Epithelial cell of esophagus (primary cell): ENCODE measurements around the gene CDH4.
A peak's percentile ranks its signal among the peaks of the same experiment; 100 is the strongest.

Source experiments
- DNase-seq: peaks from one replicate; pipeline ENCODE4 v3.0.0; 2010; ENCODE audit warnings: low read depth
- H3K4me3 ChIP-seq: 2 replicates; pipeline ENCODE4 v1.5.1; 2011; ENCODE audit warnings: mild to moderate bottlenecking, low read length, control low read depth
- TF ChIP-seq, protein P1 (sequence below): IDR thresholded peaks from 2 replicates; pipeline ENCODE4 v1.5.1; 2011; ENCODE audit warnings: low read depth, mild to moderate bottlenecking, low read length, control low read depth, inconsistent platforms; ENCODE audit not compliant: insufficient read depth; ENCODE audit errors: missing control alignments

Gene CDH4

DNA sequence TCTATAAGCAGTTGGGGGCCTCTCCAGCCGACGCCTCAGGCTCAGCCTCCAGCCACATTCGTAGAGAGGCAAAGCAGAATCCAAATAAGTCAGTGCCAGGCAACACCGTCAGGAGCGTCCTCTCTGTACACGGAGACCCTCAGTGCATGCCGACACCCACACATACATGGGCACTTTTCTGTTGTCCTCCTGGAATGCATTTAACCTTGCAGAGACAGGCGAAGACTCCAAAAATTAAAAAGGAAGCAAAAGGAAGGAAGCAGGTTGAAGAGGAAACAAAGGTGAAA lies 487.7 kb downstream of the CDH4 start:
- no peak for DNase-seq
- TF ChIP-seq, protein P1, sequence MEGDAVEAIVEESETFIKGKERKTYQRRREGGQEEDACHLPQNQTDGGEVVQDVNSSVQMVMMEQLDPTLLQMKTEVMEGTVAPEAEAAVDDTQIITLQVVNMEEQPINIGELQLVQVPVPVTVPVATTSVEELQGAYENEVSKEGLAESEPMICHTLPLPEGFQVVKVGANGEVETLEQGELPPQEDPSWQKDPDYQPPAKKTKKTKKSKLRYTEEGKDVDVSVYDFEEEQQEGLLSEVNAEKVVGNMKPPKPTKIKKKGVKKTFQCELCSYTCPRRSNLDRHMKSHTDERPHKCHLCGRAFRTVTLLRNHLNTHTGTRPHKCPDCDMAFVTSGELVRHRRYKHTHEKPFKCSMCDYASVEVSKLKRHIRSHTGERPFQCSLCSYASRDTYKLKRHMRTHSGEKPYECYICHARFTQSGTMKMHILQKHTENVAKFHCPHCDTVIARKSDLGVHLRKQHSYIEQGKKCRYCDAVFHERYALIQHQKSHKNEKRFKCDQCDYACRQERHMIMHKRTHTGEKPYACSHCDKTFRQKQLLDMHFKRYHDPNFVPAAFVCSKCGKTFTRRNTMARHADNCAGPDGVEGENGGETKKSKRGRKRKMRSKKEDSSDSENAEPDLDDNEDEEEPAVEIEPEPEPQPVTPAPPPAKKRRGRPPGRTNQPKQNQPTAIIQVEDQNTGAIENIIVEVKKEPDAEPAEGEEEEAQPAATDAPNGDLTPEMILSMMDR = no peak
- no peak overlapping the region for H3K4me3 ChIP-seq

DNA sequence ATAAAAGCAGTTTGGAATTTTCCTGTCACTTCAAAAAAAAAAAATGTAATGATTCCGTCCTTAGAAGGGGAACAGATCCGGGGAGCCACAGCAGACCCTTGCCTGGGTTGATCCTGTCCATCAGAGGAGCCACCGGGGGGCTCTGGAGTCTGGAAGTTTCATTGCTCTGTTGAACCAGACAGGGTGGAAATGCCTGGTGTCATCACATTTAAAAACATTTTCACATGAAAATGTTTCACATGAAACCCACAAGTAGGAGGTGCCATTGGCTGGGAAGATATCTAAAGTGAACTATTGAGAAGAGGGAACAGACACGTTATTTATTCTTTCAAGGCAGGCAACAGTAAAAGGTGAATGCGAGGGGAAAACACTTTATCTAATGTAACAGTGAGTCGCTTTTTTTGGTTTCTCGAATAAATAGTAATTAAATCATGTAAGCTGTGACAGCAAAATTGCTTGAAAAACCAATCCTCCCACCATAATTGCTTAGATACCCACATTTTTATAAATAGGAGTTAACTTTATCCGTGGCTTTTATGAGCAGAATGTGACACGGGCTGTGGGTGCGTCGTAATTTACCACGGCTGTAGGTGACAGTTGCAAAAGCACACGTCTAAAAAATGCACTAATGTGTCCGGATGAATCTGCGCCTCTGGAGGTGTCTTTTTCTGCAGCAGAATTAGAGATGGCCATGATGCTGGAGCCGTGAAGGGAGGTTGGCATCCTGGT lies 490.2 kb downstream of the CDH4 start:
- DNase-seq = no peak
- H3K4me3 ChIP-seq = no peak overlapping the region
- TF ChIP-seq, protein P1 = no peak

DNA sequence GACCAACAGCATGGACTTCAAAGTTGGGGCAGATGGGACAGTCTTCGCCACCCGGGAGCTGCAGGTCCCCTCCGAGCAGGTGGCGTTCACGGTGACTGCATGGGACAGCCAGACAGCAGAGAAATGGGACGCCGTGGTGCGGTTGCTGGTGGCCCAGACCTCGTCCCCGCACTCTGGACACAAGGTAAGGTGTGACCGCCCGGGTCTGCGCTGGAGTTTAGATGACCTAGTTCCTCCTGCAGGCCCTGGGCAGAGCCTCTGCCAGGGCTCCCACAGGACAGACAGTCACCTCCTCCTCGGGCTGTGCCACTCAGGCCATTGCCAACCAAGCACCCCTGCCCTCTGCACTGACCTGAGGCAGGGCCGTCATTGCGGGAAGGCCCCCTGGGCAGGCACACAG lies 491.5 kb downstream of the CDH4 start:
- no peak for DNase-seq
- TF ChIP-seq, protein P1 = no peak
- no peak overlapping the region for H3K4me3 ChIP-seq

DNA sequence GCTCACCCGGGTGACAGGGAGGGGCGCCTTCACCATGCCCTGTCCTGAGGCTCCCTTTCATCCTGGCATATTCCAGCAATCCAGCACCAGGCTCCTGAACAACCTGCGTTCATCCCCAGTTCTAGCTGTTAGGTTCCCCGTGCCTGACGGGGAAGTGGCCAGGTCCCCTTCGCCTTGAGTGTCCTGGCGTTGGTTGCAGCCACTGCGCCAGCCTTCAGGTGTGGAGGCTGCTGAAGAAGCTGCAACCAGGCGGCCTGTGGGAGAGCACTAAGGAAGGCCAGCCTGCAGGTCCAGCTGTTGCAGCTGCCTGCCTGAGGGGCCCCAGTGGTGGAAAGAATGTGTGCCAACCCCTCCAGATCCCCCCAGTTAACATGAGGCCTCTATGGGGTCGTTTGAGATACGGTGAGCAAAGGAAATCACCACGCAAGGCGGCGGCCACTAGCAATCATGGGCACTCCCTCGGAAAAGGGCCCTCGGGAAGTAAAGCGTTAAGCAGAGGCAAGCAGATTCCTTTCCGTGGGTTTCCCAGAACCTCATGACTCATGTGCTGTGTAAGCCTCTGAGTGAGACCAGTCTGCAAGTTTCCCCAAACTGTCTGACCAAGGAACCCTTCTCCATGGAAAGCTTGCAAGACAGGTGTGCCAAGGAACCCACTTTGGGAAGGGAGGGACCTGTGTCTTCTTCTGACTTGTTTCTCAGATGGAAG lies 492.8 kb downstream of the CDH4 start:
- DNase-seq = peak; percentile 11
- H3K4me3 ChIP-seq = no peak overlapping the region
- TF ChIP-seq, protein P1 = no peak

DNA sequence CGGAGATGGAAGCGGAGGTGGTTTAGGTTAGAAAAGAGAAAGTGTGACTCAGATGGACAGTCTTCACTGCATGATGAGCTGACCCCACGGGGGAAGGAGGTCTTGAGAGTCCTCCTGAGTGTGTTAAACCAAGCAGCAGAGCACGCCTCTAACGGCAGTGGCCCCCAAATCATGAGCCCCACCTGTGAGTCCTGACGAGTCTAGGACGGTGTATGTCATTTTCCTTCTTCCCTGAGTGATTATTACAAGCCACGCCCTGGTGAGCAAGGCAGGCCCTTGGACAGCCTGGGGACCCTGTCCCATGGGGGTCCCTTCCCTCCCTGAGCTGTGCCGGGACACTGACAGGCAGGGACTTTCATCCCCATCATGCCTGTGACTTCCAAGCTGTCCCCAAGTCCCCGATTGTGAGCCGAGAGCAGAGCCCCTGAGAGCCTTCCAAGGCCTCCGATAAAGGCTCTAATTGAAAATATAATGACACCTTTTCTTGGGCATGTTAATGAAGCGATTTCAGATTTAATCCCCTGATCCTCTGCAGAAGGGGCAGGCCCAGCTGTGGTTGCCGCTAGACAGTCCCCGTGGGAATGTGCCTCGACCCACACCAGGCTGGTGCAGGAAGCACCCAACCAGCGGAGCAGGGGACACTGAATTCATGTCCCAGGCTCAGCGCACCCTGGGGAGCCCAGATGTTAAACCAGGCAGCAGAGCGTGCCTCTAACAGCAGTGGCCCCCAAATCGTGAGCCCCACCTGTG lies 493.5 kb downstream of the CDH4 start:
- no peak for DNase-seq
- TF ChIP-seq, protein P1 = no peak
- H3K4me3 ChIP-seq = no peak overlapping the region

DNA sequence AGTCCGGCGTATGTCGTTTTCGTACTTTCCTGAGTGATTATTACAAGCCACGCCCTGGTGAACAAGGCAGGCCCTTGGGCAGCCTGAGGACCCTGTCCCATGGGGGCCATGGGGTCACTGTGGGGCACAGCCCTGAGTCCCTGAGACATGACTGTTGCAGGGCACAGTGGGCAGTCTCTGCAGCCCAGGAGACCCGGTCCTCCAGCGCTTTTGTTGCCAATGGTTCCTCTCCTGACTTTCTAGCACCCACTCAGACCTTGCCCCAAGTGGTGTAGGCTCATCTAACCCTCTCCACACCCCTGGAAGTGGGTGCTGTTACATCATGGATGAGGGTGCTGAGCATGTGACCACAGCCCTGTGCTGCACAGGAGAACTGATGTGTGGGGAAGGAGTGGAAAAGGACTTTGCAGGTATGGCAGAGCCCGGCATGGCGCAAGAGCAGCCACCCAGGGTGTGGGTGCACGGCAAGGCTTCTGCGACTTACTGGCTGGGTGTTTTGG lies 494.1 kb downstream of the CDH4 start:
- TF ChIP-seq, protein P1 = no peak
- H3K4me3 ChIP-seq = no peak overlapping the region

More for the DNA sequence above, 494.1 kb downstream of the CDH4 start:
- no peak for DNase-seq
